NCI-H526 treated with DMSO at 0.1 percent for 48 hours (cell line): ENCODE data around the gene KCNG4.
"Not testable (repeated sequence)": the region's sequence is repeated elsewhere in the genome, so short reads cannot be mapped to it uniquely, and the experiment has no call there.

Experiments
- DNase-seq: peaks from one replicate; lab custom pipeline; 2025; lab: John Stamatoyannopoulos, UW

KCNG4 gene

DNA sequence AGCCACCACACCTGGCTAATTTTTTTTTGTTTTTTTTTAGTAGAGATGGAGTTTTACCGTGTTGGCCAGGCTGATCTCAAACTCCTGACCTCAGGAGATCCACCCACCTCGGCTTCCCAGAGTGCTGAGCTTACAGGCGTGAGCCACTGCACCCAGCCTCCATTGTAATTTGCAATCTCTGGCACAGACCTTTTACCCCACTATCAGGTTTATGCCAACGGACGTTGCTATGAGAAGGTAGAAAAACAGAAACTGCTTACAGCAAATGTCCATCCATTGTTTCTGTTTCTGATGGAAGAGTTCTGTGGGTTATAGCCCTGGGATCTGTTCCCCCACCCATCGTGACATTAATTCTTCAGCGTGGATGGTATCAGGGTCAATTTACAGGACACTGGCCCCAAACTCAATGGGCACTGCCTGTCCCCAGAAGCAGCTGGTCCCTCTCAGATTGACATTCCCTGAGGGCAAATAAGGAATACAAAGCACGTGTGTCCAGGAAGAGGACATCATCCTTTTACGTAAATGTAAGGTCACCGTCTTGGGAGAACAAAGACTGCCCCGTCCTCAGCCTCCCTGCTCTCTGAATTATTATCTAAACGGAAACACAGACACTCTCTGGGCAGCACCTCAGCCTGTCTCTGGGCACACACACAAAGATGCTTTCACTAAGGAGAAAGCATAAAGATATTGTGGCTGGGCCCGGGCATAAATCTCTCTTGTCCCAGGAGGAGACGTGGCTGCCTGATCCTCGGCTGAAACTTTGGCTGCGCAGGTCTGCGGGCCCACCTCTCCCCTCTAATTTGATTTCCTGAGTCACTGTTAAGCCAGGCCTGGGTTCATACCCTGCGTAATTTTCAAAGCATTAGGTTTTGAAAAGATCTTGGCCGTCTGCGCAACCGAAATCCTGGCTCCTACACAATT is 5.2 kb downstream of the KCNG4 start:
- no peak for DNase-seq

DNA sequence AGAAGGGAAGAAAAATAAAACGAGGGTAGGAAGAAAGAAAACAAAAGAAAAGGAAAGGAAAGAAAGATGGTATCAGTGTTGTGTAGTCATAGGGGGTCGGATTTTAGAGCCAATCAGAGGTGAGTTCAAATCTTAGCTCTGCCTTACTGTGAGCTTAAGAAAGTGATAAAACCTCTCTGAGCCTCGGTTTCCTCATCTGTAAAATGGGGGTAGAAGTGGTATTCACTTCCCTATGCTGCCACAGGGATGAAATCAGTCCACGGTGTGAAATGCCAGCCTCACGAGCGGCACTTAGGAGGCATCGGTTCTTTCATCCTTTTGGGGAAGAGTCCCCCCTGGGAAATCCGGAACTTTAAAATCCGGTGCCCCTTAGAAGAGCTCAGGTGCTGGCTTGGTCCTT is 6.1 kb downstream of the KCNG4 start:
- DNase-seq, result no peak

DNA sequence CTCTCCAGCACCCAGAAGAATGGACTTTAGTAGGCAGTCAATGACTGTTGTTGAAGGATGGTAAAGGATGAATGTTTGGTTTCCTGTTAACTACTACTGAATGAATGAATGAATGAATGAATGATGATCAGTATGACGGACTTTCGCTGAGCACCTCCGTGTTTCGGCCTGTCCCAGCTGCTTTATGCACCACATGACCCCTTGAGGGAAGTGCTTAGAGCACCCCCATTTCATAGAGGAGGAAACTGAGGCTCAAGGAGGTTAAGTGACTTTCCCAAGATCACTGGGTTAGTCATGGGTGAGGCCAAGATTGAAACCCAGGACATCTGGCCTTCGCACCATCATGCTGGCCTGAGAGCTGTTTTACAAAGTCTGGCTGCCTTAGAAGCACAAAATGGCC is 6.8 kb downstream of the KCNG4 start:
- no peak for DNase-seq

DNA sequence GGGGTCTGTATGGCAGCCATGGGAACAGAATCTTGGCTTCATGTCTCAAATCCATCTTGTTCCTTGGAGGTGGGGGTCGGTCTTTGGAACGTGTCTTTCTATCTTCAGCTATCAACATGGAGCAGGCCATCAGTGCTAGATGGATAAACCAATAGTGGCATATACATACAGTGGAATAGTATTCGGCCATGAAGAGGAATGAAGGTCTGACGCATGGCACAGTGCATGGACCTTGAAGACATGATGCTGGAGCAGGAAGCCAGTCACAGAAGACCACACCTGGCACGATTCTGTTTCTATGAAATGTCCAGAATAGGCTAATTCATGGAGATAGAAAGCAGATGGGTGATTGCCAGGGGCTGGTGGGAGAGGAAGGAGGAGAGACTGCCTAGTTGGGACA is 7.8 kb downstream of the KCNG4 start:
- DNase-seq, result no peak

DNA sequence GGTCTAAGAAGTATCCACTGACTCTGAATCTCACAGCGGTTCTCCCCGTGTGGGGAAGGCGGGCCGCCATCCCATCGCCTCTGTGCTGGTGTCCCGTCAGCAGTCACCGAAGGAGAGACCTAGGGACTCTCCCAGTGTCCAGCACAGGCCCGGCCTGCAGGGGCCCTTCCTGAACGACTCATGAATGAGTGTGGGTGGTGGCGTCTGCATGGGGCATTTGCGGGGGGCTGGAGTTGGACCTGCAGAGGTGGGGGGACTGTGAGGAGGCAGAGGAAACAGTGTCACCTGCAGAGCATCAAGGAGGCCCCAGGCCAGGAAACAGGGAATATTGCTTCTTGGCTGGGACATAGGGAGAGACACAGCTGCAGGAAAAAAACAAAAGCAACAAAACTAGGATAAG is 10.3 kb downstream of the KCNG4 start:
- DNase-seq, result no peak

DNA sequence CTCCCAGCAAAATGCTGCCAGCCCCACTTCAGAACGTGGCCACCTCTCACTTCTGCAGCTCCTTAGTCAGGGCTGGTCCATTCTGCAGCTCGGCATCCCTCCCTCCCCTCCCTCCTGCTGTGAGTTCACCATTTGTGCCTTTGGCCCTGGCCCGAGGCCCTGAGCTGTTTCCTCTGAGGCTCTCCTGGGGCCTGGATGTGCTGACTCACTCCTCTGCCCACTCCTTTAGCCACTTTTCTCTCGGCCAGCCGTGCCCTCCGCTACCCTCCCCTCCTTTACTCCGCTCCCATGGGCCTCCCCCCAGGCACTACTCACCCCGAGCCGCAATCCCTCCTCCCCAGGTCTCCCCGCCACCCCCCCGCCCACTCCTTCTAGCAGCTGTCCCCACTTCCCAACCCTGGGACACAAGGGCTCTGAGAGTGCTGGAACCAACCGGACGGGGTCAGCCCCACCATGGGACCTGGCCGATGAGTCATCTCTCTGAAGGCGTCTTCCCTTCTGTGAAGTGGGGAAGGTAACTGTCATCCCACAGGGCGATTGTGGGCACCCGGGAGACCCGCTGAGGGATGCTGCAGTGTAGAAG is 11.5 kb downstream of the KCNG4 start:
- no peak for DNase-seq

DNA sequence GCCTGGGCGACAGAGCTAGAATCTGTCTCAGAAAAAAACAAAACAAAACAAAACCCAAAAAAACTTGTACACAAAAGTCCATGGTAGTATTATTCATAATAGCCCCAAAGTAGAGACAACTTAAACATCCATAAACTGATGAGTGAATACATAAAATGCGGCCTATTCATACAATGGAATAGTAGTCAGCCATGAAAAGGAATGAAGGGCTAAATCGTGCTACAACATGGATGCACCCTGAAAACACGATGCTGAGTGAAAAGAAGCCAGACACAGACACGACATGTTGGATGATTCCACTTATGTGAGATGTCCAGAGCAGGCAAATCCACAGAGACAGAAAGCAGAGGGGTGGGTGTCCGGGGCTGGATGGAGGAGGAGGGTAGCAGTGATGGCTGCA is 12.3 kb downstream of the KCNG4 start:
- DNase-seq, result no peak

DNA sequence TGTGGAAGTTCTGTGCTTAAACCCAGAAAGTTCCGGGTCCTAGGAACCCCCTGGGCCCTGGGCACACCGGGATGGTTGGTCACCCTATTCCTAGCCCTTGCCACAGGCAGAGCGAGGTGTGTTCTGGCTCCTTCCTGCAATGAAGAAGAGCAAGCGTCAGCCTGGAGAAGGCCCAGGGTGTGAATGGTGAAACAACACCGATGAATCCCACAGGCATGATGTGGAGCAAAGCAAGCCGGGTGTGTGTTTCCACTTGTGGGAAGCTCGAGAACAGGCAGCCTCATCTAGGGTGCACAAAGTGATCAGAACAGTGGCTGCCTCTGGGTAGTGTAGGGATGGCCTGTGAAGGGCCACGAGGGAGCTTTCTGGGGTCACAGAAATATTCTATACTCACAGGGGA is 13.8 kb downstream of the KCNG4 start:
- no peak for DNase-seq

DNA sequence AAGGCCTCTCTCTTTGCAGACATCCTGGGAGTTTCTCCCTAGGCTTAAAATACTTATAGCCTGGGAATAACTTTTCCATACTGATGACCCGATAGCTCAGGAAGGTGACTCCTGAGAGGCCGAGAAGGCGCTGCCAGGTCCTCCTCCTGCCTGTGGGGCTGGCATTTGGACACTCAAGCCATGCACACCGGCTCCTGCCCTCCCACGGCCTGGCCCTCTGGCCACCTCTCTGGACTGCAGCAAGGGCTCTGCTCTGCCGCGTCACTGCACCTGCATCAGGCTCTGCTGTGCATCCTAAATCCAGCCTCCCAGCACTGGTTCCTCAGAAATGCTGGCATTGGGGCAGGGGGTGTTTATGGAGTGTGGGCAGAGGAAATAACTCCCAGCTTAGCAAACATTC is 14.2 kb downstream of the KCNG4 start:
- DNase-seq, result no peak

DNA sequence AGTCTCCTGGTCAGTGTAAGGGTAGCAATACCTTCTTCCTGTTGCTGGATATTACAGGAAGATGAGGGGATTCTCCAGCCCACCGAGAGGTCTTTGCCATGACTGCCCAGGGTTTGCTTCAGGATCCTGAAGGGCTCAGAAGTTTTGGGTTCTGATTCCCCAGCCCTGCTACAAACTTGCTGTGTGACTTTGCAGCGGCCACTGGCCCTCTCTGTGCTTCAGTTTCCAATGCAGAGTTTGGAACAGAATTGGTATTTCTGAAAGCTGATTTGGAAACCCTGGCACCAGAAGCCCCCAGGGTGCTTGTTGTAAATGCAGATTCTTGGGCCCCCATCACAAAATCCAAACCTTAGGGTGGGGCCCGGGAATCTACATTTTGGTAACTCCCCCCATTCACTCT is 14.7 kb downstream of the KCNG4 start:
- no peak for DNase-seq

DNA sequence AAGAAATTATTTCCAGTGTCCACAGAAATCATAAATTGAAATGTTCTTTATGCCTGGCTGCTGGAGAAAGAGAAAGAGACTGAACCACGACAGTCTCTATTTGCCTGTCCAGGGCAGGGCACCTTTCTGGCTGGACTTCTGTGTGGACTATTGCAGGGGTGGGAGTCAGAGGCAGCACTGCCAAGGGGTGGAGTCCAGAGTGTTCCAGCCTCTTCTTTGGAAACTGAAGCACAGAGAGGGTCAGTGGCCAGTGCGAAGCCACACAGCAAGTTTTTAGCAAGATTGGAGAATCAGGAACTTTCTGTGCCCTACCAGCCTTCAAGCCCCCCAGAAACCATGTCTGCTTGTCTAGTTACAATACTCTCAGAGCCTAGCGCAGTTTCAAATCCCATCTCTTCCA is 15.3 kb downstream of the KCNG4 start:
- no peak for DNase-seq

DNA sequence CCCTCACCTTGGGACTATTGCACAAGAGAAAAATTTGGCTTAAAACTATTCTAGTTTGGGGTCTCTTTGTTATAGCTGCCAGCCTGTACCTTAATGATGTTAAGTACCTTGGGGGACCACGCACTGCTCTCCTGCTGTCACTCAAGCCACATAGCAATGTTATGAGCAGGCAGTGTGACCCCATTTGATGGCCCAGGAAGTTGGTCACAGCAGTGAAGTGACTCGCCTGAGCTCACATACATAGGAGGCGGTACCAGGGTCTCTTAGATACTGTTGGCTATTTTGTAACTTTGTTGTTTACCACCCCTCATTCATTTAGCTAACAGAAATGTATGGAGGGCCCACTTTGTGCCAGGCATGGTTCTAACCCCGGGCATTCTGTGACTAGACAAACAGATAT is 16.4 kb downstream of the KCNG4 start:
- DNase-seq, result no peak

DNA sequence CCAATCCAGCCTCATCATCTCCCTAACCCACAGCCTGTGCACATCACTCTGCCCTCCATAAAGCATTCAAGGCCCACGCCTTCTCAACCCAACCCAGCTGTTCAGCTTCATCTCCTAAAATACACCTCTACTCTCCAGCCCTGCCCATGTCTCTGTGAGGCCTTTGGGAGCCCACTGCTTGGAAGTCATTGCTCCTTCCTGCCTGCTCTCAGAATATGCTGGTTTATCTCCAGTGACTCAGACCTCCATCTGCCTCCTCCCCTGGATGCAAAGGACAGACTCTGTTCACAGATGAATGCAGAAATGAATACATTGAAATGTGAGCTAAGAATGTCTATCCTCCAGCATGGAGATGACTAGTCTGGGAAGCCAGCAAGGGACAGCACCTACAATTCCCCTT is 19.0 kb downstream of the KCNG4 start:
- DNase-seq, result no peak

DNA sequence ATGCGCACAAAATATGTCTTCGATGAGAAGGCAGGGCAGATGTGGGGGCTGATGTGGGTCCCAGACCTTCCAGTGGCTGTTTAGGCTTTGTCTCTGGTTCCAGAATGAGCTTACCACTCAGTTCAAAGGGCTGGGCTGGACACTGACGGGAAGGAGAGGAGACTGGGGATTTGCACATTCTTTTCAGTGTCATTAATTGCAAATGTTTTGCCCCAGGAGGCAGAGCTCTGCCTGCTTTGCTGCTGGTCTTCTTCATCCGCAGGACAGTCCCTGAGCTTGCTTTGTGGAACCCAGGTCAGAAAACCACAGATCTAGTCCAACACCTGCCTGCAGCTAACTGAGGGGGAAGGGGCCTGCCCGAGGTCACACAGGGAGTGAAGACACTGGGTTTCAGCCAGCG is 20.9 kb downstream of the KCNG4 start:
- no peak for DNase-seq

DNA sequence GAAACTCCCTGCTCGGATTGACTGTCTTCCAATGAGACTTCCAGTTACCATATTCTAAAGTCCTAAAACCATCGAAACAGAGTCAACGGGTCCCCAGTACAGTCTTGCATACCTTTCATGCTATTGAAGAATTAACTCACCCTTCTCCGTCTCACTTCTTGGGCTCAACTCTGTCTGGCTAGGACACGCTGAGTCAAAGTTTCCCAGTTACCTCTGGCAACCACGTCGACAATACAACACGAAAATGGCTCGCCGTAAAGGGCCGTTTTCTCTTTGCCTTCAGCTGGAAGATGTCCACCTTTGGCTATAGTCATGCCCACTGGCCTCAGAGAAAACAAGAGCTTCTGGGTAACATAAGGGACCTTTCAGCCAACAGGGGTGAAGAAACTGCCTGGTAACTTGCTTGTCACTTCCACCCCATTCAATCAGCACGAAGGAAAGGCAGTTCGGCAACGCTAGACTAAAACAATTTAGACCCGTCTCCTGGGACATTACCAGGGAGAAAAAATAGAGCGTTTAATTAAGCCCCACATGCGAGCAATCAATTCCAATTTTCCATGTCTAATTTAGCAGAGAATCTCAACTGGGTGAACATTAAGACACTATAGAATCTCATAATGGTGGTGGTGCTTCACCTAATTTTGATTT is 21.5 kb downstream of the KCNG4 start:
- no peak for DNase-seq

DNA sequence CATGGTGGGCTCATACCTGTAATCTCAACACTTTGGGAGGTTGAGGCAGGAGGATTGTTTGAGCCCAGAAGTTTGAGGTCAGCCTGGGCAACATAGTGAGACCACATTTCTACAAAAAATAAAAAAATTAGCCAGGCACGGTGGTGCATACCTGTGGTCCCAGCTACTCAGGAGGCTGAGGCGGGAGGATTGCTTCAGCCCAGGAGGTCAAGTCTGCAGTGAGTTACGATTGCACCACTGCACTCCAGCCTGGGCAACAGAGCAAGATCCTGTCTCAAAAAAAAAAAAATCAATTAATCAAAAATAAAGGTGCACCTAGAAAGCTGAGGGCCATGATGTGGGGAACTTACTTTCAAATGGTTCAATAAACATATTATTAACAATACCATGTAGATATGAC is 23.7 kb downstream of the KCNG4 start:
- not testable (repeated sequence) for DNase-seq

DNA sequence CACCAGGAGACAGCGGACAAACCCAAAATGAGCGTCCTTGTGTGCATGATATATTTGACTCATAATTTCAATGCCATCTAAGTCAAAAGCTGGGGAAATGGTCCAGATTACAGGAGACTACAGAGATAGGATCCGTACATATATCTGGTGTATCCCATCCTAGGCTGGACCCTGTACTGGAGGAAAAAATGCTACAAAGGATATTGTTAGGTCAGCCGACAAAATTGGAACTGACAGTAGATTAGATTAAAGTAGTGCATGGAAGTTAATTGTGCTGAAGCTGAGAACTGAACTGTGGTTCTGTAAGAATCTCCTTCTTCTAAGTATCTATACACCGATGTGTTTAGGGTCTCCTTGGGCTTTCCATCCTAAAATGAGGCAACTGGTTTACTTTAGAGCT is 24.3 kb downstream of the KCNG4 start:
- DNase-seq, result no peak

DNA sequence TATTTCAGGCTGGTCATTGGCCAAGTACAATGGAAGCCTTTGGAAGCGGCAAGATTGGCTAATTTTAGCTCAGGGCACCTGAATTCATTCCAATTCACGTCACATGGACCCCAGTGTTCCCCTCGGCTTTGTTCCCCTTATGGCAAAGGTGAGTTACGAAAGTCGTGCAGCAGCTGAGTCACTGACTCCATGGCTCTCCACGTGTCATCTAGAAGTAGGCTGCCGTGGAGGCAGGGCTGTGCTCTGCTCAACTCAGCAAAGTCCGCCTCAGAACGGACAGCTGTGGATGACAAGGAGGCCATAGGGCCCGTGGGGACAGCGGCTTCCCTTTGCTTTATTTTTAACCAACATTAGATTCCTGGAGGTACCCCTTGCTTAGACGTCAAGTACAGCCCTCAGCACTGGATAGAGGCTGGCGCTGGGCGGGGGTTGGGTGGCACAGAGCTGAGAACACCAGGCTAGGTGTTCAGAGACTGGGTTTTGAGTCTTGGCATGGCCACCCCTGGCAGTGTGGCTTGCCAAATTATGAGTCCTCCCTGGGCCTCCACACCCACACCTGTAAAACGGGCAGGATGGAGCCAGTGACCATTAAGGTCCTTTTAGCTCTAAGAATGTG is 25.3 kb downstream of the KCNG4 start:
- DNase-seq, result no peak

DNA sequence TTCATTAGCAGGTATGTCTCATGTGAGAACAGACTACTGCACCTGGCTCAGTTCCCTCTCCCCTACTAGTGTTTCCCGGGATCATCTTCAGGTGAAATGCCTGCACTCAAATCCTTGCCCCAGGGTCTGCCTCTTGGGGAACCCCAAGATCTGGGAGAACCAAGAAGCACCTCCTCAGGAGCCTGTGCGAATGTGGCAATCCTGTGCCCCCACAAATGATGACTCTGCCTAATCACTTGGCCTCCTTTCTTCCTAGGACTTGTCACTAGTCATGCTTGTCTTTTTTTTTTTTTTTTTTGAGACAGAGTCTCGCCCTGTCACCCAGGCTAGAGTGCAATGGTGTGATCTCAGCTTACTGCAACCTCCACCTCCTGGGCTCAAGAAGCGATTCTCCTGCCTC is 27.2 kb downstream of the KCNG4 start:
- no peak for DNase-seq

DNA sequence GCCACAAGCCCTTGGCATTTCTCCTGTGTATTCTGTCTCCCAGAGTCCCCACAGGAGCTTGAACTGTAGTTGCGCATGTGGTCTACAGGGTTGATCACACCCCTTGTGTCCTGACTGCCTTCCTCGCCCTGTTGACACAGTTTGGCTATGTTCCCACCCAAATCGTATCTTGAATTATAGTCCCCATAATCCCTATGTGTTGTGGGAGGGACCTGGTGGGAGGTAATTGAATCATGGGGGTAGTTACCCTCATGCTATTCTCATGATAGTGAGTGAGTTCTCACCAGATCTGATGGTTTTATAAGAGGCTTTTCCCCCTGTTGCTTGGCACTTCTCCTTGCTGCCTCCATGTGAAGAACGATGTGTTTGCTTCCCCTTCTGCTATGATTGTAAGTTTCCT is 27.7 kb downstream of the KCNG4 start:
- DNase-seq, result no peak

DNA sequence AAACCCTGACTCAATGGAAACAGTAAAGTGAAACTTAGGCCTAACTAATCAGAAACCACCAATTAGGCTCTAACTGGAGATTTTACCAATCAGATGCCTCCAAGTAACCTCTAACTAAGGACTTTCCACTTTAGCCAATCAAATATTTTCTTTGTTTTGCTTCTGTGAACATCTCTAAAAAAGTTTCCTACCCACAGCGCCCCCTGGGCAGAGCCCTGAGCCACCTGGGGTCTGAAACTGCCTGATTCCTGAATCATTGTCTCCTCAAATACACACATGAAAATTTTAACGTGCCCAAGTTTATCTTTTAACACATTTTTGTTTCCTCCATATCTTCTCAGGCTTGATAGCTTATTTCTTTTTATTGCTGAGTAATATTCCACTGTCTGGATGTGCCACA is 29.8 kb downstream of the KCNG4 start:
- DNase-seq, result no peak

DNA sequence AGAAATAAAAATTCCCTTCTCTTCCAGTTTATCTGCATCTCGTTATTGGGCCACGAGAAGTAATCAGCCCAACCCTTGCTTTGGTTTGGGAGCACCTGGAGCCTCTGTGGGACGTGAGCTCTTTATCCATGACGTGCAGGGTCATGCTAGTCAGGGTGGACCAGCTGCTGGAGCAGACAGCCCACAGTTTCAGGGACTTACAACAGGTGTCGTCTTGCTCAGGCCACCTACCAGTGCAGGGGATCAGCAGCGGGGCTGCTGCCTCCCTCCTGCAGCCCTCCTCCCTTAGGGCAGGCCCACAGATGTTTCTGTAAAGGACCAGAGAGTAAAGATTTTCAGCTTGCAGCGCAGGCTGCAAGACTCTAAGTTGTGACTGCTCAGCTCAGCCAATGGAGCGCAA is 31.9 kb downstream of the KCNG4 start:
- DNase-seq, result no peak

DNA sequence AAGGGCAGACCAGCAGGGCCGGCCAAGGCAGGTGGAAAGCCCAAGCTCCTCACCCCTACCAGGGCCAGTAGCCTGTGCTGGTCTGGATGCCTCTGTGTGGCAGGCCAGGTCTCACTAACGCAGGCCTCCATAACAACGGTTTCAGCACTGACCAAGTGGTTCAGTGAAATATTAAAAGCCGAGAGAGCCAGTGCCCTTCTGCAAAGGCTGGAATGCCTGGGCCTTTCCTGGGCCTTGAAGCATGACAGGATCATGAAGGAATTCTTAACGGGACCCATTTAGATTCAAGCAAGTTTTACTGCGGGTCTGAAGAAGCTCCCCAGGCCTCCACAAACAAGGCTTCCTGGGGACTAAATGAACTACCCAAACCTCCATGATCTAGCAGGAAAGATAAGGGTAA is 32.6 kb downstream of the KCNG4 start:
- DNase-seq, result no peak
